GM23338 (cell line): ENCODE measurements around the gene SSH2.

Source experiments
- CREB1 ChIP-seq: fragments of 250-450 bp; sonication (Bioruptor Pico); IDR thresholded peaks from 2 replicates; pipeline ENCODE4 v1.5.0; 2020; ENCODE audit warnings: low read depth, mild to moderate bottlenecking, moderate library complexity
- EZH2 ChIP-seq: fragments of 200-600 bp; sonication (generic); IDR thresholded peaks from one replicate; pipeline ENCODE4 v1.8.0; 2017; ENCODE audit warnings: antibody characterized with exemption, mild to moderate bottlenecking, low read depth; ENCODE audit not compliant: unreplicated experiment
- EZH2phosphoT487 ChIP-seq: fragments of 200-600 bp; sonication (generic); IDR thresholded peaks from one replicate; pipeline ENCODE4 v1.8.1; 2018; ENCODE audit warnings: antibody characterized with exemption; ENCODE audit not compliant: unreplicated experiment
- JUNB ChIP-seq: IDR thresholded peaks from one replicate; pipeline ENCODE4 v1.6.1; 2016; ENCODE audit warnings: antibody characterized with exemption; ENCODE audit not compliant: unreplicated experiment
- POLR2AphosphoS5 ChIP-seq: IDR thresholded peaks from 2 replicates; pipeline ENCODE4 v1.6.1; 2016; ENCODE audit warnings: antibody characterized with exemption, low read depth
- REST ChIP-seq: IDR thresholded peaks from one replicate; pipeline ENCODE4 v1.6.1; 2018; ENCODE audit warnings: antibody characterized with exemption; ENCODE audit not compliant: unreplicated experiment
- STAT1 ChIP-seq: IDR thresholded peaks from one replicate; pipeline ENCODE4 v1.6.1; 2016; ENCODE audit warnings: antibody characterized with exemption; ENCODE audit not compliant: unreplicated experiment
- ZNF114 ChIP-seq: fragments of 250-450 bp; sonication (Bioruptor Pico); IDR thresholded peaks from 2 replicates; pipeline ENCODE4 v1.5.0; 2020; ENCODE audit warnings: mild to moderate bottlenecking, moderate library complexity
- ZNF331 ChIP-seq: fragments of 250-450 bp; sonication (Bioruptor Pico); IDR thresholded peaks from 2 replicates; pipeline ENCODE4 v1.5.0; 2020; ENCODE audit warnings: low read depth, mild to moderate bottlenecking, moderate library complexity
- TF ChIP-seq, protein P1 (sequence below), 2 experiments: fragments of 200-600 bp in 1 of 2; sonication (generic) in 1 of 2; conservative IDR thresholded peaks; 2 replicates each; pipeline versions ENCODE4 v1.5.1 to v1.6.1; 2016 to 2017; ENCODE audit warnings: antibody characterized with exemption in 2 of 2, low read depth in 2 of 2, mild to moderate bottlenecking in 2 of 2, moderate library complexity in 1 of 2

DNA sequence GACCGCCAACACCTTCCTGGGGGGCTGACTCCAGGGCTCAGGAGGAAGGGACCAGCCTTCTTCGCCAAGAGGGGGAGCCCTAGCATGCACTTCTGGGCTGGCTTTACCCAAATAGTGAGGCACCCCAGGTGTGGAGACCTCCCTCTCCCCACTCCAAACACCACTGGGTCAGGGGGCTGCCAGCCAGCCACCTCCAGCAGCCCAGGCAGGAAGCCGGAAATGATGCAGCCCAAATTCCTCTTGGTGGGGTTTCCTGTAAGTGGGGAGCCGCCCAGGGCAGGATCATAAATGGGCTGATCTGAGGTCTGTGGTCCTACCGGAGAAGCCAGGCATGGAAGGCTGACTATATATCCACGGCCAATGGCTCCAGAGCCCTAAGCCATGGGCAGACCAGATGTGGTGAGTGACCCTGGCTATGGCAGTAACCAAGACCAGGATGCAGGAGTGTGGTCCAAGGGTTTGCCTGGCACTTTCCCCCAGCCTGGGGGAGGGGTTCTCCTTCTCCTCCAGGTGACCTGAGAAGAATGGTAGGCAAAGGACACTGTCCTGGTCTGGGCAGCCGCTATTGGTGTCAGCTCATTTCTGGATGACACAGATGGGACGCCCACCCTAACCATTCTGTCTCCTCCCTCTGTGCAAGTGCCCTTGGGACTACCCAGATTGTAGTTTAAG is 344.8 kb downstream of the SSH2 start:
- TF ChIP-seq, protein P1, sequence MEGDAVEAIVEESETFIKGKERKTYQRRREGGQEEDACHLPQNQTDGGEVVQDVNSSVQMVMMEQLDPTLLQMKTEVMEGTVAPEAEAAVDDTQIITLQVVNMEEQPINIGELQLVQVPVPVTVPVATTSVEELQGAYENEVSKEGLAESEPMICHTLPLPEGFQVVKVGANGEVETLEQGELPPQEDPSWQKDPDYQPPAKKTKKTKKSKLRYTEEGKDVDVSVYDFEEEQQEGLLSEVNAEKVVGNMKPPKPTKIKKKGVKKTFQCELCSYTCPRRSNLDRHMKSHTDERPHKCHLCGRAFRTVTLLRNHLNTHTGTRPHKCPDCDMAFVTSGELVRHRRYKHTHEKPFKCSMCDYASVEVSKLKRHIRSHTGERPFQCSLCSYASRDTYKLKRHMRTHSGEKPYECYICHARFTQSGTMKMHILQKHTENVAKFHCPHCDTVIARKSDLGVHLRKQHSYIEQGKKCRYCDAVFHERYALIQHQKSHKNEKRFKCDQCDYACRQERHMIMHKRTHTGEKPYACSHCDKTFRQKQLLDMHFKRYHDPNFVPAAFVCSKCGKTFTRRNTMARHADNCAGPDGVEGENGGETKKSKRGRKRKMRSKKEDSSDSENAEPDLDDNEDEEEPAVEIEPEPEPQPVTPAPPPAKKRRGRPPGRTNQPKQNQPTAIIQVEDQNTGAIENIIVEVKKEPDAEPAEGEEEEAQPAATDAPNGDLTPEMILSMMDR (conservative IDR thresholded peaks at IDR 0.05; ENCODE audit: low read depth in 2 of 2), result peak; percentile 54 to 68
- TF ChIP-seq POLR2AphosphoS5 (no peak), ZNF114 (no peak), REST (no peak), EZH2phosphoT487 (no peak), JUNB (no peak), ZNF331 (no peak), EZH2 (no peak), CREB1 (CRISPR knock-in tag) (no peak), STAT1 (no peak)
